NCI-H1092 treated with DMSO at 0.1 percent for 48 hours (cell line): Measurements from ENCODE around the gene MYRF.

Experiments
- DNase-seq: peaks from one replicate; lab custom pipeline; 2025; lab: John Stamatoyannopoulos, UW

Gene MYRF

DNA sequence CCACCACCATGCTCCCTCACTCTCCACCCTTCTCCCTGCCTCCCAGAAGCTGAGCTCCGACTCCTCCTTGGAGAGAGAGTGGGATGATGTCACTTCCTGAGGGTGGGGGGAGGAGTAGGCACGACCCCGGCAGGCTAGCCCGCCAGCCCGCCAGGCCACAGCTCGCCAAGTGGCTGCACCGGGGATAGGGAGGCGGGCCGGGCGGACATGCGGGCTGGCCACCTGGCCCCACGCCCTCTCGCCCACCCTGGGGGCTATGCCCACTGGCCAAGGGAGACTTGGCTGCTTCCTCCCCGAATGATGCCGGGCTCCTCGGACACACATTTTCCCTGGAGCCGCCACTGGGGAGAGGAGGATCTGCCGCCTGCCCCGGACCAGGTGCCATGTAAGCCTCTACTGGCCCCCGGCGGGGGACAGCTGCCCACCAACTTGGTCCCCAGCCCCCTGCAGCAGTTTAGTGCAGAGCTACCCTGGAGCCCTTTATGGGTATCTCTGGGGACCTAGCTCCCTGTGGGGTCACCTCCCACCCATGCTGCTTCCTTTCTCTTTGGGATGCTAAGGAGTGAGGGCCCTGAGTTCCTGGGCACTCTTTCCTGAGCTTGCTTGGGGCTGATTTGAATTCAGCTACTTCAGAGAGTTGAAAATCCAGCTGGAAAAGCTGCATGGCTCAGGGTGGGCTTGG, 33.7 kb upstream of the MYRF start:
- peak; percentile 79 for DNase-seq

DNA sequence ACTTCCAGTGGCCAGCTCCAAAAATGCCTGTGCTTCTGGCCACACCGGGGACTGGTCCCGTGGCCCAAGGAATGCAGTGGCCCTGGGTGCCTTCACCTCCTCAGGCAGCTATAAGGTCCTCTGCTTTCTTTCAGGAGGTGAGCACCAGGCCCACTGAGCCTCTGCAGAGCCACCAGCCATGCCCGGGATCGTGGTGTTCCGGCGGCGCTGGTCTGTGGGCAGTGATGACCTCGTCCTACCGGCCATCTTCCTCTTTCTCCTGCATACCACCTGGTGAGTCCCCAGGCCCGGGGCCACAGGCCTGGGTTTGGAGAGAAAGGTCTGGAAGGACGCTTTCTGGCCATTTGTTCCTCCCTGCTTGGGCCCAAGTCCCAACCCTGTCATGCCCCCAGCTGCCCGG, 32.5 kb upstream of the MYRF start:
- no peak for DNase-seq

DNA sequence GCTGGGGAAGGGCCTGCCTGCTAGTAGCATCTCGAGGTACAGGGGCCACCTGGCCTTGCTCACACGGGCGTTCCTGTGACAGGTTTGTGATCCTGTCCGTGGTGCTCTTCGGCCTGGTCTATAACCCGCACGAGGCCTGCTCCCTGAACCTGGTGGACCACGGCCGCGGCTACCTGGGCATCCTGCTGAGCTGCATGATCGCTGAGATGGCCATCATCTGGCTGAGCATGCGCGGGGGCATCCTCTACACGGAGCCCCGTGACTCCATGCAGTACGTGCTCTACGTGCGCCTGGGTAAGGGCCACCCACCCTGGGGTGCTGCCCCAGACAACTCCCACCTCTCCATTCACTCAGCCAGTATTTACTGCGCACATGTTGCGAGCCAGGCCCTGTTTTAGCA, 31.8 kb upstream of the MYRF start:
- no peak for DNase-seq

DNA sequence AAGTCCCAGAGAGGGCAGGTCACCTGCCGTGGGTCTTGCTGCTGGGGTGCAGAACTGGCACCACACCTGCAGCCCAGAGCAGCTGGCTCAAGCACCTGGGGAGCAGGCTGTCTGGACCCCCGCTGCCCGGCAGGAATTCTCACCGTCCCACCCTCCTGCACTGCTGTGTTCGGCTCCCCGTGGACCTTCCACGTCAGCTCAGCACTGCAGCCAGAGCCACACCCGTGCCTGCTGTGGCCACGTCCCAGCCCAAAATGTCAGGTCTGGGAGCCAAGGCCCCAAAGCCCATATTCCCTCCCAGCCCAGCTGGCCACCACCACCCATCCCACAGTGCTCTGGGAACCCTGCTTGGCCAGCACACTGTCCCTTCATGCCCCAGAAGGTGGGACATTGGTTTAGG, 28.0 kb upstream of the MYRF start:
- no peak for DNase-seq

DNA sequence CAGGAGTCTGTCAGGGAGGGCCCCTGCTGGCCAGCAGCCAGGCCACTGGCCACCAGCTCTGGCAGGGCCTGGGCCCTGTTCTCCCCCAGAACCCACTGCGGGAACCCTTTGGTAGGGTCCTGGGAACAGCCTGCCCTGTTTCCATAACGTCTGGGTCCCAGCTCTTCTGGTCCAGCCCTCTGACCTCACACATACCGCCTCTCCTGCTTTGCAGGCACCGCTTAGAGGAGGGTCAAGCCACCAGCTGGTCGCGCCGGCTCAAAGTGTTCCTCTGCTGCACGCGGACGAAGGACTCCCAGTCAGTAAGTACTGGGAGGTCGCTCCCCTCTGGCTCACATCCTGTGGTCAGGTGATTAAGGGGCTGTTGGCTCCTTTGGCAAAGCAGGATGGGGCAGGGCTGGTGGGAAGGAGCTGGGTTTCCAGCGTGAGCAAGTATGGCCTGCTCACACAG, 26.6 kb upstream of the MYRF start:
- no peak for DNase-seq

DNA sequence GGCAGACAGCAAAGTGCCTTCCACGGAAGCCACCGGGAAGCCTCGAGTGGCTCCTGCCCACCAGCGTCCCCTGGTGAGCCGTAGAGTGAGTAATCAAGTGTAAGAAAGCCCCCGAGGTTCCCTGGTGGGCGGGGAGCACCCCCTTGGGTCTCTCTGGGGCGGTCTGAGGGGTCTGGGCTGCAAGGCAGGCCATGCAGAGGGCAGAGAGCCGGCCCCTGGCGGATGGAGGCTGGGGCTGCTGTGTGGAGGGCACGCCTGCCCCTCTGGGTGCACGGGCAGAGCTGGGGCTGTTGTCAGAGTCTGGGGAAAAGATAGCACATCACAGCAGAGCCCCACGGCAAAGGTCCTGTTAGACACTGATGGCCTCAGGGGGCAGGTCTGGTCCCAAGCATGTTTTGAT, 25.7 kb upstream of the MYRF start:
- DNase-seq: no peak

DNA sequence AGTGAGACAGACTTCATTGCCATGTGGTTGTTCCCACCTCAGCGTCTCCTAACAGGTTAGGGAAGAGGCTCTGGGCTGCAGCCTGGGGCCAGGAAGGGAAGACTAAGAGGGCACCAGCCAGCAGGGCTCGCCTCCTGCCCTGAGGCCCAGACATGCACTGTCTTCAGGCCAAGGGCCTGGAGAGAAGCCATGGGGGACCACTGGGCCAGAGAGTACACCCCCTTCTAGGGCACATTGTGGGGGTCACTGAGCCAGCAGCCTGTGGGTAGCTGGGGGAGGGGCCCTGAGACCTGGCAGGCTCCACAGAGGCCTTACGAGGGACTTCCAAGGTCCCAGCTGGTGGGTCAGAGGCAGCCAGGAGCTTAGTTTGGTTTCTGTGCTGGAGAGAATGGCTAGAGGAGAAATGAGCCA, 25.0 kb upstream of the MYRF start:
- no peak for DNase-seq

DNA sequence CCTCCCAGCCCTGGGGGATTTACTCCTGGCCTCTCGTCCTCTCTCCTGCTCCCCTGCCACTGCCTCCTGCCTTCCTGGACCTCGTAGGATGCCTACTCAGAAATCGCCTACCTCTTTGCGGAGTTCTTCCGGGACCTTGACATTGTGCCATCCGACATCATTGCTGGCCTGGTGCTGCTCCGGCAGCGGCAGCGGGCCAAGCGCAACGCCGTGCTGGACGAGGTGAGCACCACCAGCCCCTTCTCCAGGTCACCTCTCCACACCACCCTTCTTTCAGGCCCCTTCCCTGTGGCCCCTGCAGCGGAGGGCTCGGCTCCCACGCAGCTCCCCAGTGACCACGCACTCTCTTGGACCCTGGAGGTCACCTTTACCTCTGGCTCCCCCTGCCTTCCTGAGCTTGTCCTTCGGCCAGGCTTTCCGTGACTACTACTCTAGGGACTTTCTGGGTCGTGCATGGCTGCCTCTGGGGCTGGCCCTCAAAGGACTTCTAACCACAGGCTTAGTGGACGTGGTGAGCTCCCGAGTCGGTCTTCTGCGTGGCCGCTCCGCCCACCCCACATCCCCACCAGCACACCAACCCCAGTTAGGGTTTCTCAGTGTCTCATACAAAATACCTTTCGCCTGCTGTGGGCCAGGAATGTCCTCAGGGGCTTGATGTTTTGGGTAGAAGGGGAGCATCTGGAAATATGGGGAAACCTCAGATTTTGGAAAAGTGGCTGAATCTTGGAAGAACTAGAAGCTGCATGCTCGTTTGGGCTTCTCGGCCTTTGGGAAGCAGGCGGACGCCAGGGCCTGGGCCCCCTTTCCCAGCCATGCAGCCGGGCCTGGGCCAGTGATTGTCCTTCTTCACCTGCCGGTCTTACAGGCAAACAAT, 24.1 kb upstream of the MYRF start:
- DNase-seq: no peak

DNA sequence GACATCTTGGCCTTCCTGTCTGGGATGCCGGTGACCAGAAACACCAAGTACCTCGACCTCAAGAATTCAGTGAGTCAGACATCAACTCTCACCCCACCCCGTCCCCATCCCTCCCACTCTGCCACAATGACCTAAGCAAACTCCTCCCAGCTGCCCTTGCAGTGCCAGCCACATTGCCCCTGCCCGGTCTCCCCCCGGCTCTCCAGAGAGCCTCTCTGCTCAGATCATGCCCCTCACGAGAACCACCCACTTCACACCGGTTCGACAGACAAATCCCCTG, 23.6 kb upstream of the MYRF start:
- DNase-seq: no peak

DNA sequence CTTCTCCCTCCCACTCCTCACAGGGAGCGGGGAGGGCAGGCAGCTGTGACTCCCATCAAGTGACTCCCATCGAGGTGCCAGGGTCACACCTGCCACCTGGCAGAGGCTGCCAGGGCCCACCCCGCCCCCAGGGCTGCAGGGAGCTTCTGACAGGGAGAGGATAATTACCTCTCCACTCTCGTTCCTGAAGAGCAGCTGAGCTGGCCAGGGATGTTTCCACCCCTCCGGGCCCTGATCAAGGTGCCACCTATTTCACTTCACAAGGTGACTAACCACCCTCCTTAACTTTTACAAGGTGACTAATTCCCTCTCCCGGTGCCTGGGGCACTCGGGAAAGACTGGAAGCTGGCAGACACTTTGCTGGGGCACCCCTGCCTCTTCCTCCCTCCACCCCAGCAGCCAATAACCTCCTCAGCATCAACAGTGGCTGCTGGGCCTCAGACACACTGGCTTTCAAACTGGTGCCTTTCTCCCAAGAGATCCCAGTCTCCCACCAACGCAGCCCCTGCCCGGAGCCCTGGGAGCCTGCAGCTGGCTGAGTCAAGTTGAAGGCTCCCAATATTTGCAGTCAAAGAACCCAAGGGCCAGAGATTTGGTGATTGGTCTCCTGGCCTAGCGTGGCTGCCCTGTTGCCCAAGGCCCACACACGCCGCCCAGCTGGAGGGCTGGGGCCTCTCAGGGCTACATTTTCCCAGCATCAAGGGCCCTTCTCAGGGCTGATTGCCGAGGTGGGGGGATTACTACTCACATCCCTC, 22.0 kb upstream of the MYRF start:
- peak; percentile 82 for DNase-seq

DNA sequence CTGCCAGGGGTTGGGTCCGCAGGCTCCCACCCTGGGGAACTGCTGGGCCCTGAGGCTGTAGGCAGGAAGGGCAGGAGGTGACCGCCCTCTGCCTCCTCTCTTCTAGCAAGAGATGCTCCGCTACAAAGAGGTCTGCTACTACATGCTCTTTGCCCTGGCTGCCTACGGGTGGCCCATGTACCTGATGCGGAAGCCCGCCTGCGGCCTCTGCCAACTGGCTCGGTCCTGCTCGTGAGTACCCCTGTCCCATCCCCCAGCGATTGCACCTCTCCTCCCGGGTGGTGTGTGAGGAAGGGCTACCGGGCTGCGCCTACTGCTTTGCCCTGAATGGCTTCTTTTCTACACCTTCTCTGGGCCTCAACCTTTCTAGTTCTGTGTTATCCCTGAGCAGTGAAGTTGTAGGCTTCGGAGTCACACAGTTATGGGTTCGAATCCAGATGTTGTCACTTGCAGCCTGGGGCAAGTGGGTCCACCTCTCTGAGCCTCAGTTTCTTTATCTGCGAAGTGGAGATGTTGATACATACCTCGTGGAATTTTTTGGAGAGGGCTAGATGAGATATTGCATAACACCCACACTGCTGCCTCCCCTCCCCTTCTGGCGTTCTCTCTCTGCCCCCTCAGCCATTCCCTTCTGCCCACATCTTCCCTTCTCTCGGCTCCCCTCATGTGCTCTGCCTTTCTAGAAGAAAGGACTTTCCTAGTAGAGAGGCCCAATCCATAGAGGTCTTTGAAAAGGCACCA, 21.1 kb upstream of the MYRF start:
- DNase-seq: no peak

DNA sequence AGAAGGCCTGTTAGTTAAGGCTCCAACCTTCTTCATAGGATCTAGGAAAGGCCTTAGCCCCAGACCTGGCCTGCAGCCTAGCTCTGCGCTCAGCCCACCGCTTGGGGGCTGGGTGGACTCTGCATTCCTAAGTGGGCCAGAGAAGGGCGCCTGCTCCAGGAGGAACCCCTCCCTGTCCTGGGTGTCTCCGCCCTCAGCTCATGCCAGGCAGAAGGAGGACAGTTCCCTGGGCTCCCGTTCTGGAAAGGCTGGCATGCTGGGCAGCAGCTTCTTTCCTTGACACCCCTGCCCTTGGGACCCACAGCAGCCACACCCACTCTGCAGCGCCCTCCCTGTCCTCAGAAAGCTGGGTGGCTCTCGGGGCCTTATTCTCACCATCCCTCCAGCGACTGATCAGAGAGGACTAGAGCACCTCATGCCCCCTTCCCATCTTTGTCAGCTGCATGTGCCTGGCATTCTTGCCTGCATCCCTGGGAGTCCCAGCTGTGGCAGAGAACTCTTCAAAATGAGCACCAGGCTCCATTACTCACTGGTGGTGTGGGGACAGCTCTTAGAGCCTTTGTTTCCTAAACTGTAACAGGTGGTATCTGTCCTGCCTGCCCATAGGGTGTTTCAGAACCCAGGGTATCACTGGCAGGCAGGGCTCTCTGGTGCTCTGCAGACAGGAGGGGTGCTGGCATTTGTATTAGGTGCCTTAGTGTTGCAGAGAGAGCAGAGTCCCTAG, 20.3 kb upstream of the MYRF start:
- DNase-seq: no peak

DNA sequence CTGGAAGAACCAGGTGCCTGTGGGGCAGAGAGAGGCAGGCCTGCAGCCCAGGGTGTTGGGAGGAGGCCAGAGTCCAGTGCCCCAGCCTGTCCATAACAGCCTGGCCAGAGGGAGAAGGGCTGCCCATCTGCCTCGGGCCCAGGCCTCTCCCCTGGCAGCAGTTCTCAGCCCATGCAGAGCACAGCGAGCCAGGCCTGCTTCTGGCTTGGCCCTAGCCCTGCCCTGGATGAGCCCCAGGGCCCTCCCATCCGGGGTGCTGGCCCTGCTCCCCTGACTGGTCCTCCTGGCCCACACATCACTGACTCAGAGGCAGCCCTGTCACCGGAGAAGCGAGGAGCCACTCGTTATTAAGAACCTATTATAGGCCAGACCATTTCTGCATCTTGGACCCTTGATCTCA, 19.7 kb upstream of the MYRF start:
- no peak for DNase-seq

DNA sequence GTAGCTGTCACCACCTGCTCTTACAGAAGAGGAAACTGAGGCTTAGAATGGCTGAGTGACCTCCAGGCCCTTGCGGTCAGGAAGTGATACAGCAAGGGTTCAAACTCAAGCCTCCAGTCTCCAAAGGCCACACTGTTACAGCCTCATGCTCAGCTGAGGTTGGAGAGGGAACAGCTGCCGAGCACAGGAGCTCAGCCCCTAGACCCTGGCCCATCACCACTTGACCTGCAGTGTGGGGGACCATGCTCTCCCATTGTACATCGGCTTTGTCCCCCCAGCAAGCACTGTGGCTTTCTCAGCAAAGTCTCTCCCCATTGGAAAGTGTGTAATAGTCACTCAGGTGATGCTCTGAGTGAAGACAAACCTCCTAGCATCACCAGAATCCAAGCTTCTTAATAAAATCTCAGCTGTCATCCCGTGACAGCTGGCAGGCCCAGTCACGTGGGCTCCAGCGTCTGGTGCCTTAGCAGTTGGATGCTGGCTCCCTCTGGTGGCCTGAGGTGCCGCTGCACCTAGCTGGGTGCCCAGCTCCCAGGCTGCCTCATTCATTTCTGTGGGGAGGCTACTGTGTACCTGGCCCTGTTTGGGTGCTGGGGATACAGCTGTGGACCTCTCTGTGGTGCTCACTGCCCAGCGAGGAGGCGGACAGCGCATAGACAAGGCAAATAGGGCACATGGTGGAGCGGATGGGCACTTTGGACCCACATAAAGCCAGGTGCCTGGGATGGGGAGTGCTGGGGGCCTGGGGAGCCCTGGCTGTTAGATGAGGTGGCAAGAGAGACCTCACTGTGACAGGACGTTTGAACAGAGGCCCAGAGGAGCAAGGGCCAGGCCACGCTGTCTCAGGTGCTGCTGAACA, 19.1 kb upstream of the MYRF start:
- peak; percentile 75 for DNase-seq

DNA sequence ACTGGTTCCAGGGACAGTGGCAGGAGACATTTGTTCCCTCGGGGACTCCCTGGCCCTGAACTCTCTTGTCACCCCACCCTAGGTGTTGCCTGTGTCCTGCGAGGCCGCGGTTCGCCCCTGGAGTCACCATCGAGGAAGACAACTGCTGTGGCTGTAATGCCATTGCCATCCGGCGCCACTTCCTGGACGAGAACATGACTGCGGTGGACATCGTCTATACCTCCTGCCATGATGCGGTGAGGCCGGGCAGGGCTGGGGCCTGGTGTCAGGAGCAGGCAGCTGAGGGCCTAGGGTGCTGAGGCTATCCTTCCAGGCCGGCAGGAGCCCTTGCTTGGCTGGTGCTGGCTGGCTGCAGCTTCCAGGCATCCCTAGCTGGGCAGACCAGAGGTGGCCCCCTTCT, 17.7 kb upstream of the MYRF start:
- no peak for DNase-seq

DNA sequence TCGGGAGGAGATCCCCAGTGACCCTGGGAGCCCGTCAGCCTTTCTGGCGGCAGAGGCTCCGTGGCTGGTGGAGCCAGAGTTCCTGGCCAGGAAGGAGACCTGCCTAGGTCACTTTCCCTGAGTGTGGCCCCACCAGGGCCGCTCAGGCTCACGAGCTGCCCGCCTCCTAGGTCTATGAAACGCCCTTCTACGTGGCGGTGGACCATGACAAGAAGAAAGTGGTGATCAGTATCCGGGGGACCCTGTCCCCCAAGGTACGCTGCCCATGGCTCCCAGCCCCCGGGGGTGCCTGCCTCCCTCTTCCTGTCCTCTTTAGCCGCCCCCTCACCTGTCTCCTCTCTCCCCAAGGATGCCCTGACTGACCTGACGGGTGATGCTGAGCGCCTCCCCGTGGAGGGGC, 17.0 kb upstream of the MYRF start:
- DNase-seq: no peak

DNA sequence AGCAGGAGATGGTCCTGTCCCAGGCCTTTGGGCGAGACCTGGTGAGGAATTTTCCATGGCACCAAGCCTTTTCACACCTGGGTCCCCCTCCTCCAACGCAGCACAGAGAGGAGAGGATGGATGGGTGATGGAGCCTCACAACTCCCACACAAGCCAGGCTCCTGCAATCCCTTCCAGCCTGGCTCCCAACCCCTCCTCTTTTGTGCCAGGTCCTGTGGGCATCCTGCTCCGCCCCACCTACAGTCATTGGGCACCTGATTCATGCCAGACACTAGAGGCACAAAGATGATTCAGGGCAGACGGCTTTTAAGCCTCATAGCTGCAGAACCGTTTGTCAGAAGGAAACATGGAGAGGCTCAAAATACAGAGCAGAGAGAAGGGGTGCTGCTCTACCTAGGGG, 16.1 kb upstream of the MYRF start:
- DNase-seq: no peak

DNA sequence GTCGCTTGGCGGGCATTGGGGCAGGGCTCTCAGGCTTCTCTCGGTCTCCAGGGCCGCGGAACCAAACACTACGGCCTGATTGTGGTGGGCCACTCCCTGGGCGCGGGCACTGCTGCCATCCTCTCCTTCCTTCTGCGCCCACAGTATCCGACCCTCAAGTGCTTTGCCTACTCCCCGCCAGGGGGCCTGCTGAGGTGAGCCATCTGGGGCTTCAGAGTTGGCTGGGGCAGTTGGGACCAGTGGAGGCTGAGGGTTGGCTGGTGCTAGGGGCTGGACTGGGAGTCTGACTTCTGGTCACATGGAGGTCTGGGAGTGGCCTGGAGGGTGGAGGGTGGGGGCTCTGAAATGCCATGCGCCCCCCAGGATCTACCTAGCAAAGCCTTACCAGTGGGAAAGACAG, 15.3 kb upstream of the MYRF start:
- no peak for DNase-seq

DNA sequence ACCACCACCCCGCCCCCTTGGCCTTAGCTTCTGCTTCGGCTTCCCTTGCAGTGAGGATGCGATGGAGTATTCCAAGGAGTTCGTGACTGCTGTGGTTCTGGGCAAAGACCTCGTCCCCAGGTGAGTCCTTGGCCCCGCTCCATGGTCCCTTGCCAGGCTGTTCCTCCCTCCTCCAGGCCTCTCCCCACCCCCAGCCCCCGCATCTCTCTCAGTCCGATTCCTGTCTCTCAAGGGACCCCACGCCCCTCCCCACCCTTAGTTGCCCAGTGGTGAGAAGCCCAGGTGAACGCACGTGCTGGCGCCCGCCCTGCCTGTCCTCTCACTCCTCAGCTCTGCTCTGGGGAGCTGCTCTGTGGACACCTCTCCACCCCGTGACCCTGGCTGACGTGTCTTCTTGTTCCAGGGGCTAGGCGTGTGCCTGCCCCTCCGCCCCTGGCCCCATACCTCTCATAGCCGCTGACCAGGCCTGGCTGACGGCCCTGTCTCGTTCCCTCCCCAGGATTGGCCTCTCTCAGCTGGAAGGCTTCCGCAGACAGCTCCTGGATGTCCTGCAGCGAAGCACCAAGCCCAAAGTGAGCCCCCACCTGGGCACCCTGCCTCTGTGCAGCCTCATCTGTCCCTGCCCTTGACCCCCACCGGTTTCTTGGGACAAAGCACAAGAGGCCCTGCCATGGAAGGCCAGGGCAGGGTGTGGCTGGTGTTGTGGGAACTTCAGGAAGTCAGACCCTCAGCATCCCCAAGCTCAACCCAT, 14.6 kb upstream of the MYRF start:
- no peak for DNase-seq

DNA sequence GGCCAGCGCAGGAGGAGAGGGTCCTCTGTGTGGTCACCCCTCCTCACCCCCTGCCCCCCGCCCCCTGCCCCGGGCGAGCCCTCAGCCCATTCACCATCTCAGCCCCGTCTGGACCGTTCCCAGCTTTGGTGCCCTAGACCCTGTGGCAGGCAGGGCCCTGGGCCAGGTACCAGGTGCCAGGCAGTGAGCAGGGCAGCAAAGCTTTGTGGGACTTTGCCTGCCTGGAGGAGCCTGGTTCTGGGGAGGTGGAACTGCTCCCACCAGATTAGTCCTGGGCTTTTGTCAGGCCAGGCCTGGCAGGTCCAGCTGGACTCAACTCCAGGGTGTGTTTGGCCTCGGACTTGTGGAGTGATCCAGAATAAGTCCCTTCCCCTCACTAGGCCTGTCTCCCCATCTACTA, 13.7 kb upstream of the MYRF start:
- DNase-seq: no peak
